ENCODE measurements around the gene CSF3R. TPM values are rescaled to one million over a fixed set of nuclear protein-coding genes. Genes with fewer than 3 reads are reported as not detected.

The CSF3R gene
- total and polyA plus RNA-seq, 4 donors, result 129 to 705 (median 207) TPM

GRCh38 chr1:36522461-36523229 is 39.9 kb upstream of the CSF3R start:
- peaks cover 0 to 2% (median 0%) of the 10 kb centered on the region in 4 donors for H3K9me3 ChIP-seq (ENCODE audit: control insufficient read depth in 4 of 4, insufficient read depth in 3 of 4, low read length in 3 of 4)
- WGBS, 2 donors, result 82 to 83% methylated on average over 12 of the region's 12 CpGs
- no peak for DNase-seq
- ATAC-seq (ENCODE audit: insufficient read depth, low FRiP score), result no peak
- H3K4me1 ChIP-seq (ENCODE audit: control insufficient read depth in 5 of 5, insufficient read depth in 5 of 5, low read length in 5 of 5), result no peaks in the 10 kb centered on the region
- H3K4me3 ChIP-seq, result no peak overlapping the region
- no peak overlapping the region for H3K9ac ChIP-seq (ENCODE audit: insufficient read depth in 1 of 2, low read length in 2 of 2)
- TF ChIP-seq CTCF (IDR thresholded peaks at IDR 0.05; ENCODE audit: control extremely low read depth, extremely low read depth), result no peak
- no peaks in the 10 kb centered on the region for H3K27me3 ChIP-seq (ENCODE audit: control insufficient read depth in 3 of 3, insufficient read depth in 3 of 3, low read length in 2 of 3)
- H3K36me3 ChIP-seq (ENCODE audit: control insufficient read depth in 4 of 4, insufficient read depth in 4 of 4, low read length in 4 of 4), result no peaks in the 10 kb centered on the region
- no peak overlapping the region for H3K27ac ChIP-seq (ENCODE audit: low read depth in 1 of 2, low read length in 1 of 2)

GRCh38 chr1:36522021-36522420 is 39.3 kb upstream of the CSF3R start:
- DNase-seq (no peak), ATAC-seq (ENCODE audit: insufficient read depth, low FRiP score) (no peak)
- Histone ChIP-seq H3K9me3 (ENCODE audit: control insufficient read depth in 4 of 4, insufficient read depth in 3 of 4, low read length in 3 of 4) (peaks cover 0 to 2% (median 0%) of the 10 kb centered on the region in 4 donors), H3K27ac (ENCODE audit: low read depth in 1 of 2, low read length in 1 of 2) (no peak overlapping the region), H3K4me1 (ENCODE audit: control insufficient read depth in 5 of 5, insufficient read depth in 5 of 5, low read length in 5 of 5) (no peaks in the 10 kb centered on the region), H3K9ac (ENCODE audit: insufficient read depth in 1 of 2, low read length in 2 of 2) (no peak overlapping the region), H3K27me3 (ENCODE audit: control insufficient read depth in 3 of 3, insufficient read depth in 3 of 3, low read length in 2 of 3) (no peaks in the 10 kb centered on the region), H3K4me3 (no peak overlapping the region), H3K36me3 (ENCODE audit: control insufficient read depth in 4 of 4, insufficient read depth in 4 of 4, low read length in 4 of 4) (no peaks in the 10 kb centered on the region)
- WGBS, 2 donors, result 89 to 93% methylated on average over 8 of the region's 8 CpGs
- no peak for TF ChIP-seq CTCF (IDR thresholded peaks at IDR 0.05; ENCODE audit: control extremely low read depth, extremely low read depth)

GRCh38 chr1:36520771-36521420 is 38.2 kb upstream of the CSF3R start:
- 80 to 91% methylated on average over 12 of the region's 12 CpGs for WGBS, 2 donors
- DNase-seq (no peak), ATAC-seq (ENCODE audit: insufficient read depth, low FRiP score) (no peak)
- Histone ChIP-seq H3K27me3 (ENCODE audit: control insufficient read depth in 3 of 3, insufficient read depth in 3 of 3, low read length in 2 of 3) (no peaks in the 10 kb centered on the region), H3K36me3 (ENCODE audit: control insufficient read depth in 4 of 4, insufficient read depth in 4 of 4, low read length in 4 of 4) (no peaks in the 10 kb centered on the region), H3K27ac (ENCODE audit: low read depth in 1 of 2, low read length in 1 of 2) (no peak overlapping the region), H3K4me1 (ENCODE audit: control insufficient read depth in 5 of 5, insufficient read depth in 5 of 5, low read length in 5 of 5) (no peaks in the 10 kb centered on the region), H3K9me3 (ENCODE audit: control insufficient read depth in 4 of 4, insufficient read depth in 3 of 4, low read length in 3 of 4) (peaks cover 0 to 2% (median 0%) of the 10 kb centered on the region in 4 donors), H3K9ac (ENCODE audit: insufficient read depth in 1 of 2, low read length in 2 of 2) (no peak overlapping the region), H3K4me3 (no peak overlapping the region)
- no peak for TF ChIP-seq CTCF (IDR thresholded peaks at IDR 0.05; ENCODE audit: control extremely low read depth, extremely low read depth)
